Femur (tissue), 1 donor: Measurements from ENCODE around the gene AAMP.

Experiments
- DNase-seq: peaks from one replicate; pipeline ENCODE4 v3.0.0-alpha.2; 2017

Gene AAMP

GRCh38 chr2:218257390-218257981 is 12.5 kb downstream of the AAMP start:
- DNase-seq = no peak

- DNase-seq = no peak
These were observed 13.2 kb downstream of the AAMP start for GRCh38 chr2:218256612-218257350.

- DNase-seq = no peak
These were observed 14.5 kb downstream of the AAMP start for GRCh38 chr2:218255446-218255845.

- DNase-seq = no peak
These were observed 16.7 kb downstream of the AAMP start for GRCh38 chr2:218253232-218253625.

GRCh38 chr2:218252509-218253231 is 17.3 kb downstream of the AAMP start:
- no peak for DNase-seq

- DNase-seq = no peak
These were observed 20.2 kb downstream of the AAMP start for GRCh38 chr2:218249691-218250090.

- DNase-seq = no peak
These were observed 24.7 kb downstream of the AAMP start for GRCh38 chr2:218245214-218245613.

- no peak for DNase-seq
These were observed 25.3 kb downstream of the AAMP start for GRCh38 chr2:218244665-218245064.

GRCh38 chr2:218244204-218244603 is 25.7 kb downstream of the AAMP start:
- DNase-seq = no peak

- no peak for DNase-seq
These were observed 31.1 kb downstream of the AAMP start for GRCh38 chr2:218238887-218239286.

GRCh38 chr2:218236829-218237228 is 33.1 kb downstream of the AAMP start:
- no peak for DNase-seq

- no peak for DNase-seq
These were observed 34.9 kb downstream of the AAMP start for GRCh38 chr2:218235017-218235416.

- no peak for DNase-seq
These were observed 35.4 kb downstream of the AAMP start for GRCh38 chr2:218234521-218234920.

GRCh38 chr2:218233543-218233942 is 36.4 kb downstream of the AAMP start:
- no peak for DNase-seq

- DNase-seq = no peak
These were observed 39.1 kb downstream of the AAMP start for GRCh38 chr2:218230882-218231281.

GRCh38 chr2:218229851-218230250 is 40.1 kb downstream of the AAMP start:
- no peak for DNase-seq

GRCh38 chr2:218229239-218229638 is 40.7 kb downstream of the AAMP start:
- DNase-seq = peak; percentile 21

GRCh38 chr2:218228366-218229090 is 41.4 kb downstream of the AAMP start:
- DNase-seq = no peak

- no peak for DNase-seq
These were observed 43.0 kb downstream of the AAMP start for GRCh38 chr2:218226903-218227302.

- no peak for DNase-seq
These were observed 45.8 kb downstream of the AAMP start for GRCh38 chr2:218224186-218224585.

GRCh38 chr2:218223046-218223445 is 46.9 kb downstream of the AAMP start:
- DNase-seq = no peak

- no peak for DNase-seq
These were observed 48.9 kb downstream of the AAMP start for GRCh38 chr2:218221000-218221399.

- no peak for DNase-seq
These were observed 50.0 kb downstream of the AAMP start for GRCh38 chr2:218219934-218220333.
